H1 (cell line): ENCODE measurements around the gene KCNAB3. TPM values are rescaled to one million over a fixed set of nuclear protein-coding genes. Genes with fewer than 3 reads are reported as not detected.

Experiments
- CTCF ChIA-PET: fragments of 300-600 bp; sonication (Branson Sonifier 250); formaldehyde crosslinking; loops from one replicate; lab custom pipeline; 2021; ENCODE audit not compliant: partially characterized antibody; lab: Charles Lee
- POLR2A ChIA-PET: fragments of 300-600 bp; sonication (Branson Sonifier 250); formaldehyde crosslinking; loops from one replicate; lab custom pipeline; 2021; ENCODE audit warnings: inconsistent platforms; ENCODE audit not compliant: partially characterized antibody; lab: Charles Lee
- DNase-seq, 2 experiments: peaks; one replicate each; pipeline versions ENCODE4 v3.0.0 to v3.0.0-alpha.2; 2010 to 2022; ENCODE audit warnings: low spot score in 2 of 2, low read depth in 1 of 2, mixed read lengths in 1 of 2
- FAIRE-seq: peaks from 2 replicates; lab custom pipeline; 2011; peaks lifted over from hg19 to GRCh38; lab: Jason Lieb, UNC
- H2AFZ ChIP-seq: 2 replicates; pipeline ENCODE4 v1.8.1; 2012; ENCODE audit warnings: low read length, inconsistent platforms
- H2AK5ac ChIP-seq: 2 replicates; pipeline ENCODE4 v1.6.1; 2013; ENCODE audit warnings: low read depth, low read length
- H2BK120ac ChIP-seq: replicated peaks from 2 replicates; pipeline ENCODE3; 2013; ENCODE audit warnings: low read depth, low read length, inconsistent platforms
- H2BK12ac ChIP-seq: 2 replicates; pipeline ENCODE4 v1.6.1; 2013; ENCODE audit warnings: low read depth, low read length
- H2BK15ac ChIP-seq: 2 replicates; pipeline ENCODE4 v1.6.1; 2013; ENCODE audit warnings: low read length
- H2BK20ac ChIP-seq: 2 replicates; pipeline ENCODE4 v1.6.1; 2013; ENCODE audit warnings: low read length
- H2BK5ac ChIP-seq: 2 replicates; pipeline ENCODE4 v1.6.1; 2013; ENCODE audit warnings: low read depth, low read length
- H3K14ac ChIP-seq: 2 replicates; pipeline ENCODE4 v1.6.1; 2013; ENCODE audit warnings: inconsistent platforms; ENCODE audit not compliant: insufficient read length
- H3K18ac ChIP-seq: 2 replicates; pipeline ENCODE4 v1.6.1; 2013; ENCODE audit warnings: low read length; ENCODE audit errors: extremely low read depth
- H3K23ac ChIP-seq: 2 replicates; pipeline ENCODE4 v1.6.1; 2013; ENCODE audit warnings: inconsistent platforms; ENCODE audit not compliant: insufficient read length
- H3K23me2 ChIP-seq: 2 replicates; pipeline ENCODE4 v1.6.1; 2013; ENCODE audit warnings: low read depth, low read length
- H3K27ac ChIP-seq: 2 replicates; pipeline ENCODE4 v1.6.1; 2011; ENCODE audit warnings: low read depth, low read length, inconsistent platforms
- H3K27me3 ChIP-seq, 4 experiments: replicated peaks in 1 of 4; 1 replicate in 1 of 4; 2 replicates in 3 of 4; pipeline versions ENCODE4 v1.6.1 to v1.8.1; 2011 to 2013; ENCODE audit warnings: low read length in 3 of 4, mild to moderate bottlenecking in 3 of 4, inconsistent platforms in 2 of 4, mixed read lengths in 2 of 4, moderate library complexity in 1 of 4; ENCODE audit not compliant: control insufficient read depth in 3 of 4, insufficient read depth in 3 of 4; ENCODE audit errors: extremely low read depth in 1 of 4
- H3K36me3 ChIP-seq, 4 experiments: 2 replicates each; pipeline versions ENCODE4 v1.6.1 to v1.8.1; 2011 to 2013; ENCODE audit warnings: mild to moderate bottlenecking in 4 of 4, low read length in 3 of 4, moderate library complexity in 2 of 4, control low read depth in 1 of 4, inconsistent platforms in 1 of 4; ENCODE audit not compliant: insufficient read depth in 4 of 4, control insufficient read depth in 2 of 4
- H3K4ac ChIP-seq: replicated peaks from 2 replicates; pipeline ENCODE3; 2013; ENCODE audit warnings: low read length, low read depth, mixed read lengths, inconsistent platforms; ENCODE audit not compliant: insufficient read length
- H3K4me1 ChIP-seq, 4 experiments: replicated peaks in 1 of 4; 1 replicate in 1 of 4; 2 replicates in 3 of 4; pipeline versions ENCODE4 v1.6.1 to v1.8.1; 2011 to 2013; ENCODE audit warnings: low read length in 3 of 4, inconsistent platforms in 2 of 4, mixed read lengths in 1 of 4; ENCODE audit not compliant: insufficient read depth in 4 of 4, control insufficient read depth in 3 of 4
- H3K4me2 ChIP-seq, 2 experiments: 2 replicates each; pipeline versions ENCODE4 v1.6.1 to v1.8.1; 2011 to 2013; ENCODE audit warnings: low read depth in 2 of 2, low read length in 2 of 2, control low read depth in 1 of 2, inconsistent platforms in 1 of 2, mild to moderate bottlenecking in 1 of 2; ENCODE audit not compliant: insufficient read depth in 1 of 2
- H3K4me3 ChIP-seq, 4 experiments: fragments of 200-600, 300-600 bp in 1 of 4; sonication (generic), shearing (Covaris generic), sonication (Bioruptor Twin) in 1 of 4; 2 replicates each; pipeline versions ENCODE4 v1.5.1 to v1.8.1; 2011 to 2016; ENCODE audit warnings: low read length in 4 of 4, low read depth in 3 of 4, control low read depth in 2 of 4, inconsistent platforms in 2 of 4, mild to moderate bottlenecking in 2 of 4, mixed read lengths in 1 of 4, moderate library complexity in 1 of 4; ENCODE audit not compliant: insufficient read depth in 2 of 4; ENCODE audit errors: extremely low read depth in 1 of 4
- H3K56ac ChIP-seq: replicated peaks from 2 replicates; pipeline ENCODE3; 2013; ENCODE audit warnings: low read depth, mild to moderate bottlenecking, mixed read lengths, low read length, inconsistent platforms; ENCODE audit not compliant: insufficient read length
- H3K79me1 ChIP-seq: 2 replicates; pipeline ENCODE4 v1.6.1; 2013; ENCODE audit warnings: low read depth, low read length, control low read depth
- H3K79me2 ChIP-seq, 2 experiments: 2 replicates each; pipeline versions ENCODE4 v1.6.1 to v1.8.1; 2012 to 2013; ENCODE audit warnings: low read length in 2 of 2, mild to moderate bottlenecking in 2 of 2, inconsistent platforms in 1 of 2; ENCODE audit not compliant: insufficient read depth in 2 of 2, control insufficient read depth in 1 of 2
- H3K9ac ChIP-seq, 4 experiments: replicated peaks in 1 of 4; 1 replicate in 1 of 4; 2 replicates in 3 of 4; pipeline versions ENCODE4 v1.6.1 to v1.8.1; 2011 to 2013; ENCODE audit warnings: low read depth in 3 of 4, low read length in 3 of 4, control low read depth in 2 of 4, mild to moderate bottlenecking in 2 of 4, moderate library complexity in 2 of 4, inconsistent platforms in 1 of 4; ENCODE audit errors: extremely low read depth in 1 of 4
- H3K9me3 ChIP-seq, 2 experiments: 2 replicates each; pipeline versions ENCODE4 v1.6.1 to v1.8.1; 2012 to 2013; ENCODE audit warnings: mild to moderate bottlenecking in 2 of 2, moderate library complexity in 2 of 2, control low read depth in 1 of 2, inconsistent platforms in 1 of 2, low read depth in 1 of 2, low read length in 1 of 2, mixed read lengths in 1 of 2; ENCODE audit not compliant: insufficient read depth in 2 of 2
- H4K20me1 ChIP-seq, 2 experiments: replicated peaks in 1 of 2; 2 replicates each; pipeline versions ENCODE3 to v1.8.1; 2011 to 2013; ENCODE audit warnings: inconsistent platforms in 2 of 2, low read length in 2 of 2, mild to moderate bottlenecking in 1 of 2; ENCODE audit not compliant: insufficient read depth in 2 of 2, control insufficient read depth in 1 of 2
- H4K5ac ChIP-seq: 2 replicates; pipeline ENCODE4 v1.6.1; 2013; ENCODE audit warnings: low read length, low read depth, mixed read lengths, inconsistent platforms; ENCODE audit not compliant: insufficient read length
- H4K8ac ChIP-seq: 2 replicates; pipeline ENCODE4 v1.8.0; 2013; ENCODE audit warnings: mild to moderate bottlenecking, moderate library complexity, low read length, inconsistent platforms; ENCODE audit not compliant: insufficient read depth; ENCODE audit errors: extremely low read depth
- H4K91ac ChIP-seq: replicated peaks from 2 replicates; pipeline ENCODE3; 2013; ENCODE audit warnings: low read length, mixed read lengths, inconsistent platforms; ENCODE audit not compliant: insufficient read length
- BCL11A ChIP-seq, 2 experiments: IDR thresholded peaks; one replicate each; pipeline ENCODE4 v1.6.1; 2011; ENCODE audit warnings: low read depth in 2 of 2, low read length in 2 of 2, mild to moderate bottlenecking in 2 of 2
- EZH2 ChIP-seq: fragments of 200-600 bp; sonication (generic); IDR thresholded peaks from 2 replicates; pipeline ENCODE4 v1.7.1; 2012; ENCODE audit warnings: low read depth, mild to moderate bottlenecking, moderate library complexity, low read length, inconsistent platforms; ENCODE audit not compliant: severe bottlenecking
- FOSL1 ChIP-seq: IDR thresholded peaks from 2 replicates; pipeline ENCODE4 v1.6.1; 2011; ENCODE audit warnings: mild to moderate bottlenecking, low read depth, low read length, moderate library complexity; ENCODE audit not compliant: insufficient read depth
- GABPA ChIP-seq: IDR thresholded peaks from 2 replicates; pipeline ENCODE4 v1.6.1; 2011; ENCODE audit warnings: mild to moderate bottlenecking, low read length, moderate library complexity, borderline replicate concordance; ENCODE audit not compliant: insufficient read depth
- HDAC2 ChIP-seq, 2 experiments: fragments of 300-600 bp in 1 of 2; sonication (generic) in 1 of 2; IDR thresholded peaks; 2 replicates each; pipeline ENCODE4 v1.6.1; 2011 to 2012; ENCODE audit warnings: low read depth in 2 of 2, low read length in 2 of 2, mild to moderate bottlenecking in 2 of 2, moderate library complexity in 2 of 2, borderline replicate concordance in 1 of 2, inconsistent platforms in 1 of 2
- MAFK ChIP-seq: IDR thresholded peaks from 2 replicates; pipeline ENCODE4 v1.6.1; 2012; ENCODE audit warnings: low read depth, mild to moderate bottlenecking, improper control_type of control experiment, low read length
- RXRA ChIP-seq: IDR thresholded peaks from 2 replicates; pipeline ENCODE4 v1.6.1; 2011; ENCODE audit warnings: low read depth, mild to moderate bottlenecking, low read length, moderate library complexity; ENCODE audit not compliant: insufficient read depth
- TAF7 ChIP-seq: optimal IDR thresholded peaks from 2 replicates; pipeline ENCODE3; 2011; ENCODE audit warnings: low read depth, mild to moderate bottlenecking, inconsistent platforms, low read length, moderate library complexity, borderline replicate concordance
- TEAD4 ChIP-seq: IDR thresholded peaks from 2 replicates; pipeline ENCODE4 v1.6.1; 2012; ENCODE audit warnings: low read depth, low read length, inconsistent platforms, mixed read lengths
- YY1 ChIP-seq: IDR thresholded peaks from 2 replicates; pipeline ENCODE4 v1.6.1; 2011; ENCODE audit warnings: low read depth, mild to moderate bottlenecking, low read length
- WGBS, 2 experiments: shearing (Covaris generic) in 1 of 2; methylation state at CpG; one replicate each; pipeline versions ENCODE4 v1.1.6 to v1.1.7; 2013 to 2015; ENCODE audit warnings: low lambda C conversion rate in 2 of 2, mixed read lengths in 2 of 2, inconsistent platforms in 1 of 2, low coverage in 1 of 2, missing lambda C conversion rate in 1 of 2; ENCODE audit not compliant: insufficient replicate concordance in 2 of 2, insufficient coverage in 1 of 2, insufficient read length in 1 of 2; ENCODE audit errors: extremely low coverage in 1 of 2, missing lambda C conversion rate in 1 of 2; 5-methylcytosine and 5-hydroxymethylcytosine counted together
- polyA plus RNA-seq, 7 experiments: library from polyadenylated mRNA; depleted of rRNA in 3 of 7; stranded (reverse) in 5 of 7; unstranded in 2 of 7; fragments of >200 nt in 5 of 7; fragments of 200-250 nt in 2 of 7; gene quantifications; 1 replicate in 5 of 7; 2 replicates in 1 of 7; 4 replicates in 1 of 7; pipeline versions ENCODE4 v1.2.1 to v1.2.3, GENCODE V29; 2011 to 2013; ENCODE audit warnings: missing spikeins in 2 of 7, mixed read lengths in 2 of 7
- total RNA-seq: library from RNA; stranded (reverse); fragmentation: NEBNext Ultra II Directional; extraction: Animal tissue kit (Norgen Biotek cat#: 25700); gene quantifications from 2 replicates; pipeline ENCODE4 v1.2.1, GENCODE V29; 2021

Gene KCNAB3
- total and polyA plus RNA-seq, 2 of the 8 experiments (the other 6 are each of a cell fraction or from before 2014, with no cell fraction given), result 1.7 to 2.4 TPM

DNA sequence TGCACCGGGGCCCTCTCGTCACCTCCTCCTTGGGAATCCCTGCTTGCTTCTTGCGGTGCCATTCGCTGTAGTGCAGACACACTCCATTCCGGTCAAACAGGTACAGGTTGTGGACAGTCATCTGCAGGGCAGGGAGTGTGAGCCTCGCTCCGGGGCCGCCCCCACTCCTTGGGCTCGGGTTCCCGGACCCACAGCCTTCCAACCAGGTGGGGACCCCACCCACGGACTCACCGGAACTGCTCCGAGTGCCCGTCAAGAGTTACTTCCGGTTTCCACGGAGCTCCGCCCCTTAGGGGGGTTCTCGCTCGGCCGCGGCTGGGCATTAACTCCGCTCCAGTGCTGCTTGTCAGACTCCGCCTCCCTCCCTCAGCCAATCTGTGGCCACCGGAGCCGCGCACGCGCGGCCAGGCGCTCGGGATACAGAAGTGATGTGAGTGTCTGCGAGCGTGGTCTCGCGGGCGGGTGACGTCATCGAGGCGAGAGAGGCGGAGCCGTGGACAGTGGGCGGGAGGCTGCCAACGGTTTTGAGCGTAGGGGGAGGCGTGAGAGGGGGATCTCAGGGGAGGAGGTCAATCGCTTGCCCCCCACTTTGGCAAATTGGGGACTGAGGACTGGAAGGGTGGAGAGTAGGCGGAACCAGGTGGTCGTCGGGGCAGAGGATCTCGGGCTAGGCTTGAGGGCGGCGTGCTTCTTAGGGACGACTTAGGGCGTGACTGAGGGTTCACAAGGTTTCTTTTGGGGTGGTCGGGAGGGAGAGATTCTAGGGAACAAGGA is 2.2 kb upstream of the KCNAB3 start, which contains the start of the genes CNTROB and TRAPPC1:
Gene CNTROB (plus strand): TSS at position 498 of the 774 bp plus-strand sequence. CDS start 874 bp downstream, outside the sequence.
Gene TRAPPC1 (minus strand): TSS at position 238 of the 774 bp plus-strand sequence. CDS start 117 bp downstream, at position 121.
- FAIRE-seq (no peak), DNase-seq (peak; percentile 90 to 98)
- Histone ChIP-seq H3K23ac (no peak within 1 kb of the TSS), H3K27me3 (peaks cover 11 to 28% (median 25%) of the 10 kb centered on the region in 4 experiments), H4K20me1 (peaks cover 0 to 5% of the 10 kb centered on the region in 2 experiments), H3K9me3 (no peaks in the 10 kb centered on the region), H3K4me3 (peak within 1 kb of the TSS; percentile 80 to 95 (median 89)), H2BK20ac (no peak within 1 kb of the TSS), H3K27ac (peak within 1 kb of the TSS; percentile 16; the same call in 1 of the 2 replicates), H3K4me2 (peak within 1 kb of the TSS; percentile 96 to 98), H3K79me2 (0 out of 4 replicates have a peak, but pooled peaks cover 0 to 4% of the 10 kb centered on the region in 2 experiments), H2BK5ac (peak within 1 kb of the TSS; percentile 84; the same call in 1 of the 2 replicates), H4K8ac (no peak within 1 kb of the TSS), H3K14ac (no peak within 1 kb of the TSS), H3K18ac (peak within 1 kb of the TSS; percentile 97), H3K9ac (peak within 1 kb of the TSS in 3 of 4 experiments; percentile 31 to 69 (median 67); a peak in 6 of 7 replicates), H3K23me2 (peaks cover 15% of the 10 kb centered on the region), H2BK12ac (no peak within 1 kb of the TSS), H3K79me1 (no peaks in the 10 kb centered on the region), H4K5ac (peak within 1 kb of the TSS; percentile 81), H3K56ac (peak within 1 kb of the TSS; percentile 4), H3K4me1 (peaks cover 0 to 5% (median 3%) of the 10 kb centered on the region in 4 experiments; a peak in 4 of 7 replicates), H2BK15ac (no peak within 1 kb of the TSS), H3K4ac (peak within 1 kb of the TSS; percentile 64), H3K36me3 (peaks cover 3 to 16% (median 7%) of the 10 kb centered on the region in 4 experiments; a peak in 4 of 8 replicates), H2AK5ac (no peak within 1 kb of the TSS), H2BK120ac (no peak within 1 kb of the TSS), H4K91ac (peak within 1 kb of the TSS; percentile 48), H2AFZ (peak within 1 kb of the TSS; percentile 93)
- 2% methylated on average over 42 of the region's 55 CpGs; no CpG with 5 or more reads in 1 of the 2 experiments for WGBS, 2 experiments
- ChIA-PET POLR2A (interaction anchor here (0.5 to 3.3 kb wide), 12 partner anchors 9 to 246 kb away, joined by 3 to 11 read pairs (median 4); partner anchors contain the start of genes NAA38 and RNF227), CTCF (interaction anchor here (0.6 to 5.7 kb wide), 25 partner anchors 9 to 253 kb away, joined by 3 to 33 read pairs (median 4); no protein-coding TSS in a partner anchor)
- TF ChIP-seq TAF7 (peak; percentile 24), YY1 (no peak), EZH2 (no peak), FOSL1 (no peak), RXRA (no peak), MAFK (no peak), HDAC2 (IDR thresholded peaks at IDR 0.05; ENCODE audit: borderline replicate concordance in 1 of 2, low read depth in 2 of 2, low read length in 2 of 2) (0 out of 4 replicates have a peak, but pooled peaks of 1 of the 2 experiments have one; percentile 20), BCL11A (IDR thresholded peaks at IDR 0.05; ENCODE audit: low read depth in 2 of 2, low read length in 2 of 2) (no peak), TEAD4 (no peak), GABPA (peak; percentile 85; the same call in 1 of the 2 replicates)
